GM12865 (cell line): ENCODE data around the gene REC114.
"Not testable (repeated sequence)": the region's sequence is repeated elsewhere in the genome, so short reads cannot be mapped to it uniquely, and the experiment has no call there.

Experiments used
- DNase-seq: peaks from one replicate; pipeline ENCODE4 v3.0.0; 2010; ENCODE audit warnings: low read depth
- H3K4me3 ChIP-seq: 2 replicates; pipeline ENCODE4 v1.5.1; 2011; ENCODE audit warnings: mild to moderate bottlenecking, low read depth, low read length, control low read depth
- CTCF ChIP-seq: IDR thresholded peaks from 2 replicates; pipeline ENCODE4 v1.5.1; 2011; ENCODE audit warnings: low read length, control low read depth, low read depth, inconsistent platforms; ENCODE audit not compliant: insufficient read depth; ENCODE audit errors: missing control alignments

Gene REC114

DNA sequence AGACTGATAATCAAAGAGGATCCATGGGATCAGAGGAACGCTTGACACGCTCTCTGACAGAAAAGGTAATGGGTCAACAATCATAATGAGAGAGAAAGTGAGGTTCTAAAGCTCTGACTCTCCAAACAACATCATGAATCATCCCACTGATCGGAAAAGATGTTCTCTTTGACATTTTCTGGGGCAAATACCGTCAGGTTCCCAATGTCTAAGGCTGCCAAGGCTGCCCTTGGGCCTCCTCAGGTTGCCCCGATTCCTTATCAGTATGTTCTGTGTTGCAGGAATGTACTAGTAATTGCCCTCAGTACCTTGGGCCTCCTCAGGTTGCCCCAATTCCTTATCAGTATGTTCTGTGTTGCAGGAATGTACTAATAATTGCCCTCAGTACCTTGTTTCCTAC lies 129.3 kb downstream of the REC114 start:
- no peak for DNase-seq
- TF ChIP-seq CTCF: no peak
- no peak overlapping the region for H3K4me3 ChIP-seq

DNA sequence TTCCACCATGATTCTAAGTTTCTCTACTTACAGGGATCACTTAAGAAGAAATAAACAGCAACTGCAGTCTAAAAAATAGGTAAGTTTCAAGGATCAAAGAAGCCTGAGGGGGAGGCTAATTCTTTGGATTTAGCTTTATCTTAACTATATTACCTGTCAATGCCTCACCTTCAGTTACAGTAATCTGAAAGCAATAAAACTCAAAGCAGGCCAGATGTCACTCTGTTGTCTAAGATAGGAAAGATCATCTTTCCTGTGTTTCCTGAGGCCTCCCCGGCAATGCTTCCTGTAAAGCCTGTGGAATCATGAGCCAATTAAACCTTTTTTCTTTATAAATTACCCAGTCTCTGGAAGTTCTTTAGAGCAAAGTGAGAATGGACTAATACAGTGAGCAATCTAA lies 130.1 kb downstream of the REC114 start:
- no peak overlapping the region for H3K4me3 ChIP-seq
- no peak for DNase-seq
- TF ChIP-seq CTCF: no peak

GRCh38 chr15:73573572-73573971 lies 130.6 kb downstream of the REC114 start:
- DNase-seq: no peak
- no peak overlapping the region for H3K4me3 ChIP-seq
- TF ChIP-seq CTCF: no peak

DNA sequence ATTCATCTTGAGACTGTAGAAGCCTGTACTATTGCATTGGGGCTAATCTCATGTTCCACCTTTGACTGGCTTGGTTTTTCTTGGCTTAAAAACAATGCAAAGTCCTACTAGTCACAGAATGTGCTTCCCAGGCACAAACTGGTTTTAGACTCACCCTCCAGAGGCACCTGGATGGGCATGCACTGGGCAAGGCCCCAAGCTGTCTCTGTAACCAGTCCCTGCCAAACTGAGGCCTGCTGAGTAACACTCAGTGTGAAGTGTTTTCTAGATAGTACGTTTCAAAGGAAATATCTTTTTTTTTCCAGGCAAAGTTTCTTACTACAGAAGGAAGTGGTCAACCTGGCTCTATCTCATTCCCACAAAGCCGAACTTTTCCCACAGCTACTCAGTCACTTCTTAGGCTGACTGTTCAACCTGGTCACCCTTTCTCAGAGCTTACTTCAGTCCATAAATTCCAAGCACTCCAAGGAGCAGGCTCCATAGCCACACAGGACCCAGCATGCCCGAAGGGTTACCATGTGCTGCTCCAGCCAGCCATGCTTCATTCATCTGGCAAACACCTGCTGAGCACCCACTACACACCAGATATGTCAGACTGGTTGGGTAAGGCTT lies 132.8 kb downstream of the REC114 start:
- no peak overlapping the region for H3K4me3 ChIP-seq
- TF ChIP-seq CTCF: no peak
- no peak for DNase-seq

DNA sequence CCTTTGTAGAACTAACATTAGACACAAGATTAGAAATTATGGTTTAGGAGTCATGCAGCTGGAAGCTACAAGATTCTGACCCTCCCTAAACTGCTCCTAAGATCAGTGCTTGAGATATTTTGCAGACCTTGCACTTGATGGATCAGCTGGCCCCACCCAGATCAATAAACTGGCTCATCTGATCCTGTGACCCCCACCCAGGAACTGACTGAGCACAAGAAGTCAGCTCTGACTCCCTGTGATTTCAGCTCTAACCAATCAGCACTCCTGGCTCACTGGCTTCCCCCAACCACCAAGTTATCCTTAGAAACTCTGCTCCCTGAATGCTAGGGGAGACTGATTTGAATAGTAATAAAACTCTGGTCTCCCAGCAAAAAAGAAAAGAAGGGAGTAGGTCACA lies 134.6 kb downstream of the REC114 start:
- not testable (repeated sequence) for DNase-seq

GRCh38 chr15:73578026-73578425 lies 135.1 kb downstream of the REC114 start:
- no peak overlapping the region for H3K4me3 ChIP-seq
- TF ChIP-seq CTCF: no peak
- DNase-seq: no peak

More for the DNA sequence above, 134.6 kb downstream of the REC114 start:
- not testable (repeated sequence) for H3K4me3 ChIP-seq

DNA sequence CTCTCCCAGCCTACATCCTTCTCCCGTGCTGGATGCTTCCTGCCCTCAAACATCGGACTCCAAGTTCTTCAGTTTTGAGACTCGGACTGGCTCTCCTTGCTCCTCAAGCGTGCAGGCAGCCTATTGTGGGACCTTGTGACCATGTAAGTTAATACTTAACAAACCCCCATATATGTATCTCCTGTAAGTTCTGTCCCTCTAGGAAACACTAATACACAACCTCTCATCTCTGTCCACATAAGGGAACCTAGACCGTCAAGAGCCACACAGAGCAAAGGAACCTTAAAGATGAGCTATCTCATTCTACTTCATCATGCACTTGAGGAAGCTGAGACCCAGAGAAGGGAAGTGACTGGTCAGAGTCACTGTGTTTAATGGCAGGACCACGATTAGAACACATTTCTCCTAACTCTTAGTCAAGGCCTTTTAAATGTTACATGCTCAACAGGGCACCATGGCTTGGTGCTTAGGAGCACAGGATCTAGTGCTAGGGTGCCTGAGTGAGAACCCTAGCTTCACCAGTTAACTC lies 140.0 kb downstream of the REC114 start:
- no peak for DNase-seq
- TF ChIP-seq CTCF: no peak

More for the DNA sequence above, 140.0 kb downstream of the REC114 start:
- no peak overlapping the region for H3K4me3 ChIP-seq
